Measurements from ENCODE around the gene ABCD1. TPM values are rescaled to one million over a fixed set of nuclear protein-coding genes. Genes with fewer than 3 reads are reported as not detected.

Gene ABCD1
- total RNA-seq, 5 donors from 2014 or later (not counting 1 experiment from before 2014, with no cell fraction given) = 6.9 to 10.7 (median 7.9) TPM

DNA sequence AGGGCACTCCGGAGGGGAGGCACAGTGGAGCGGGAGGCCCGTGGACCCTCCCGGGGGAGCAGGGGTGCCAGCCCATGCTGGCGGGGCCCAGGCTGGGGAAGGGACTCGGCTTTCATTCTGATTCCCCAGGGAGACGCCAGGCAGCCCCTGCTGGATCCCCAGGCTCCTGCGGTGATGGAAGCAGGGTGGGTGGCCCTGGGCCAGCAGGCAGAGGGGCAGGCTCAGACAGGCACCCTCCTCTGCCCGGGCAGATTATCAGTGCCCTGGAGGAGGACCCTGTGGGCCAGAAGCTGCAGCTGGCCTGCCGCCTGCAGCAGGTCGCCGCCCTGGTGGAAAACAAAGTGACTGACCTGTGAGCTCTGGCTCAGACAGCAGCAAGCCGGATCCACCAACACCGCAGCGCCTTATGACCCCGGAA lies 54.0 kb downstream of the ABCD1 start:
- Mint-ChIP-seq H3K4me3 (no peak overlapping the region), H3K27ac (no peak overlapping the region), H3K4me1 (peaks cover 3 to 7% (median 7%) of the 10 kb centered on the region in 3 donors), H3K36me3 (no peaks in the 10 kb centered on the region), H3K9me3 (no peaks in the 10 kb centered on the region), H3K27me3 (peaks cover 7 to 8% of the 10 kb centered on the region in 2 donors)
- ATAC-seq (replicated peaks in 1 of 4) = no peak
- CTCF ChIA-PET = no interaction called here
- H3K36me3 ChIP-seq (ENCODE audit: control insufficient read depth in 2 of 2, extremely low read depth in 1 of 2, insufficient read depth in 1 of 2, low read length in 1 of 2) = peaks cover 2 to 7% of the 10 kb centered on the region in 2 donors
- no peaks in the 10 kb centered on the region for H3K9me3 ChIP-seq
- DNase-seq = no peak
- no peak overlapping the region for H3K4me3 ChIP-seq (ENCODE audit: control insufficient read depth in 1 of 2, extremely low read depth in 1 of 2, low read length in 1 of 2)
- H3K27ac ChIP-seq (ENCODE audit: low read length) = no peak overlapping the region
- peaks cover 0 to 8% of the 10 kb centered on the region in 2 experiments for H3K4me1 ChIP-seq (ENCODE audit: control insufficient read depth in 1 of 2, extremely low read depth in 1 of 2, insufficient read depth in 2 of 2, low read length in 2 of 2)
- POLR2A ChIA-PET = no interaction called here
- peaks cover 0 to 33% of the 10 kb centered on the region in 2 experiments for H3K27me3 ChIP-seq (replicated peaks in 1 of 2; ENCODE audit: control insufficient read depth in 2 of 2, extremely low read depth in 1 of 2, insufficient read depth in 2 of 2, low read length in 1 of 2)
- WGBS (ENCODE audit: insufficient coverage) = 83% methylated on average over 9 of the region's 16 CpGs

DNA sequence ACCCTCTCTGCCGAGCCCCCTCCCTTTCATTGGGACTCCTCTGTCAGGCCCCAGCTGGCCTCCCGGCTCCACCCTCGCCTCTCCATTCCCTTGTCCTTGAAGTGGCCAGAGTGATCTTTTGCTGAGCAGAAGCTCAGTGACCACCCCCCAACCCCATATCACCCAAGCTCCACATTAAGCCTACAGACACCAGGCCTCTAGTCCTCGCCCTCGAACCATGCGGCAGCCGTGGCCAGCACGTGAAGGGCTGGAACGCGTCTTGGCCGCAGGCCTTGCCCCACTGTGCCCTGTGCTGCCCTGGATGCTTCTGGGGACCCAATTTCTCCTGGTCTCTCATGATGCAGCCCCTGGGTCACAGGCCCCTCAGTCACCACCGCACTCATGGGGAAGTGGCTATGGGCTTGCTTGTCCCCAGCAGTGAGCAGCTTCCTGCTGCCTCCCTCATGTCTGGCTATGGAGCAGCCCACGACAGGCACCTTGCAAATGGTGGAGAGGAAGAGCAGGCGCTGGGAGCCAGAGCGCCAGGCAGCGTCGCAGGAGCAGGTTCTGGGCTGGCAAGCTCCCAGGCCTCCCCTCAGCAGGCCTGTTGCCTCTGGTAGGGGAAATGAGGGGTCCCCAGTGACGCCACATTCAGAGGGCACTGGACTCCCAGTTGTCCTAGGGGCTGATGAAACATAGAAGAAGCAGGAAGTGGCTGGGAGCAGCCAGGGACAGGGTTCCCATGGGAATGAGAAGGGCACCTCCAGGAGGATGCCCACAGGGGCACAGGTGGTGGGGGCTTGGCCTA lies 55.4 kb downstream of the ABCD1 start:
- H3K9me3 Mint-ChIP-seq = no peaks in the 10 kb centered on the region
- ChIA-PET POLR2A (no interaction called here), CTCF (no interaction called here)
- Histone ChIP-seq H3K27me3 (replicated peaks in 1 of 2; ENCODE audit: control insufficient read depth in 2 of 2, extremely low read depth in 1 of 2, insufficient read depth in 2 of 2, low read length in 1 of 2) (peaks cover 0 to 33% of the 10 kb centered on the region in 2 experiments), H3K27ac (ENCODE audit: low read length) (no peak overlapping the region), H3K9me3 (no peaks in the 10 kb centered on the region), H3K4me1 (ENCODE audit: control insufficient read depth in 1 of 2, extremely low read depth in 1 of 2, insufficient read depth in 2 of 2, low read length in 2 of 2) (peaks cover 0 to 8% of the 10 kb centered on the region in 2 experiments), H3K36me3 (ENCODE audit: control insufficient read depth in 2 of 2, extremely low read depth in 1 of 2, insufficient read depth in 1 of 2, low read length in 1 of 2) (peaks cover 2 to 7% of the 10 kb centered on the region in 2 donors), H3K4me3 (ENCODE audit: control insufficient read depth in 1 of 2, extremely low read depth in 1 of 2, low read length in 1 of 2) (no peak overlapping the region)
- WGBS (ENCODE audit: insufficient coverage) = 72% methylated on average over 9 of the region's 18 CpGs
- DNase-seq = no peak
- H3K27ac Mint-ChIP-seq = no peak overlapping the region
- no peaks in the 10 kb centered on the region for H3K36me3 Mint-ChIP-seq
- ATAC-seq (replicated peaks in 1 of 4) = peak in 1 of 4 experiments; percentile 27
- H3K27me3 Mint-ChIP-seq = peaks cover 7 to 8% of the 10 kb centered on the region in 2 donors
- H3K4me1 Mint-ChIP-seq = peaks cover 3 to 7% (median 7%) of the 10 kb centered on the region in 3 donors
- peak overlapping the region in 1 of 3 donors; percentile 24 for H3K4me3 Mint-ChIP-seq

- peaks cover 7 to 8% of the 10 kb centered on the region in 2 donors for H3K27me3 Mint-ChIP-seq
- no peaks in the 10 kb centered on the region for H3K9me3 Mint-ChIP-seq
- H3K27ac Mint-ChIP-seq = no peak within 1 kb of the TSS
- no peak within 1 kb of the TSS for H3K4me3 ChIP-seq (ENCODE audit: control insufficient read depth in 1 of 2, extremely low read depth in 1 of 2, low read length in 1 of 2)
- POLR2A ChIA-PET = no interaction called here
- no peaks in the 10 kb centered on the region for H3K9me3 ChIP-seq
- peak within 1 kb of the TSS in 1 of 3 donors; percentile 24 for H3K4me3 Mint-ChIP-seq
- ATAC-seq (replicated peaks in 1 of 4) (no peak), DNase-seq (no peak)
- peaks cover 6 to 7% of the 10 kb centered on the region in 2 donors for H3K36me3 ChIP-seq (ENCODE audit: control insufficient read depth in 2 of 2, extremely low read depth in 1 of 2, insufficient read depth in 1 of 2, low read length in 1 of 2)
- WGBS (ENCODE audit: insufficient coverage) = 13% methylated on average over 13 of the region's 52 CpGs
- H3K27me3 ChIP-seq (replicated peaks in 1 of 2; ENCODE audit: control insufficient read depth in 2 of 2, extremely low read depth in 1 of 2, insufficient read depth in 2 of 2, low read length in 1 of 2) = peaks cover 0 to 33% of the 10 kb centered on the region in 2 experiments
- CTCF ChIA-PET = no interaction called here
- no peaks in the 10 kb centered on the region for H3K36me3 Mint-ChIP-seq
- H3K4me1 Mint-ChIP-seq = peaks cover 3 to 7% (median 7%) of the 10 kb centered on the region in 3 donors
- no peak within 1 kb of the TSS for H3K27ac ChIP-seq (ENCODE audit: low read length)
- peaks cover 0 to 8% of the 10 kb centered on the region in 2 experiments for H3K4me1 ChIP-seq (ENCODE audit: control insufficient read depth in 1 of 2, extremely low read depth in 1 of 2, insufficient read depth in 2 of 2, low read length in 2 of 2)
These were observed 56.2 kb downstream of the ABCD1 start, which contains the start of gene SRPK3 for GRCh38 chrX:153780678-153781427. SRPK3 (plus strand) TSS chrX:153781041; CDS start chrX:153781087, 46 bp downstream.

- no peak for DNase-seq
- Histone ChIP-seq H3K27me3 (replicated peaks in 1 of 2; ENCODE audit: control insufficient read depth in 2 of 2, extremely low read depth in 1 of 2, insufficient read depth in 2 of 2, low read length in 1 of 2) (peaks cover 0 to 33% of the 10 kb centered on the region in 2 experiments), H3K4me1 (ENCODE audit: control insufficient read depth in 1 of 2, extremely low read depth in 1 of 2, insufficient read depth in 2 of 2, low read length in 2 of 2) (peaks cover 0 to 8% of the 10 kb centered on the region in 2 experiments), H3K4me3 (ENCODE audit: control insufficient read depth in 1 of 2, extremely low read depth in 1 of 2, low read length in 1 of 2) (no peak overlapping the region), H3K36me3 (ENCODE audit: control insufficient read depth in 2 of 2, extremely low read depth in 1 of 2, insufficient read depth in 1 of 2, low read length in 1 of 2) (peaks cover 7 to 13% of the 10 kb centered on the region in 2 donors), H3K9me3 (no peaks in the 10 kb centered on the region), H3K27ac (ENCODE audit: low read length) (no peak overlapping the region)
- no peak for ATAC-seq (replicated peaks in 1 of 4)
- Mint-ChIP-seq H3K4me1 (peaks cover 3 to 7% (median 7%) of the 10 kb centered on the region in 3 donors), H3K9me3 (no peaks in the 10 kb centered on the region), H3K4me3 (no peak overlapping the region), H3K36me3 (peaks cover 5% of the 10 kb centered on the region), H3K27ac (no peak overlapping the region), H3K27me3 (peaks cover 7 to 8% of the 10 kb centered on the region in 2 donors)
- POLR2A ChIA-PET = no interaction called here
- CTCF ChIA-PET = no interaction called here
- WGBS (ENCODE audit: insufficient coverage) = 83% methylated on average over 8 of the region's 24 CpGs
These were observed 56.9 kb downstream of the ABCD1 start for GRCh38 chrX:153781428-153782047.

DNA sequence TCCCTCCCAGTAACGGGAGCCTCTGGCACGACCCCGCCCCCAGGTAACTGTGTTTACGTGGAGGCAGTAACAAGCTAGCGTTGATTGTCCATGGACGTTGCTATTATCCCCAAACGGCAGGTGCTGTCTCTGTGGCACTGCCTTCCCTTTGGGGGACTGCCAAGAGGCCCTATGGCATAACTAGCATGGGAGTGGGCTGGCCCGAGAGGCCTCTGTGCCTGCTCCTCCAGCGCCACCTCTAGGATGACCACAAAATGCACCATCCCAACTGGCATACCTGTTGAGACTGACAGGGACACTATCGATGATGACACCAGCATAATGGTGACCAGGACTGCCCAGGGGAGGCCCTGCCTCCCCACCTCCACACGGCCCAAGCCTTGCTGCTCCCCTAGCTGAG lies 57.7 kb downstream of the ABCD1 start:
- Histone ChIP-seq H3K27me3 (replicated peaks in 1 of 2; ENCODE audit: control insufficient read depth in 2 of 2, extremely low read depth in 1 of 2, insufficient read depth in 2 of 2, low read length in 1 of 2) (peaks cover 0 to 31% of the 10 kb centered on the region in 2 experiments), H3K36me3 (ENCODE audit: control insufficient read depth in 2 of 2, extremely low read depth in 1 of 2, insufficient read depth in 1 of 2, low read length in 1 of 2) (peaks cover 7 to 19% of the 10 kb centered on the region in 2 donors), H3K27ac (ENCODE audit: low read length) (no peak overlapping the region), H3K4me3 (ENCODE audit: control insufficient read depth in 1 of 2, extremely low read depth in 1 of 2, low read length in 1 of 2) (no peak overlapping the region), H3K4me1 (ENCODE audit: control insufficient read depth in 1 of 2, extremely low read depth in 1 of 2, insufficient read depth in 2 of 2, low read length in 2 of 2) (peaks cover 0 to 8% of the 10 kb centered on the region in 2 experiments), H3K9me3 (no peaks in the 10 kb centered on the region)
- Mint-ChIP-seq H3K9me3 (no peaks in the 10 kb centered on the region), H3K4me3 (no peak overlapping the region), H3K27ac (no peak overlapping the region), H3K27me3 (peaks cover 7 to 8% of the 10 kb centered on the region in 2 donors), H3K36me3 (peaks cover 5% of the 10 kb centered on the region), H3K4me1 (peaks cover 3 to 7% (median 7%) of the 10 kb centered on the region in 3 donors)
- ChIA-PET POLR2A (no interaction called here), CTCF (no interaction called here)
- WGBS (ENCODE audit: insufficient coverage) = 82% methylated on average over 7 of the region's 11 CpGs
- ATAC-seq (replicated peaks in 1 of 4) (no peak), DNase-seq (no peak)

- H3K36me3 Mint-ChIP-seq = peaks cover 5% of the 10 kb centered on the region
- H3K27ac Mint-ChIP-seq = no peak overlapping the region
- POLR2A ChIA-PET = no interaction called here
- Histone ChIP-seq H3K36me3 (ENCODE audit: control insufficient read depth in 2 of 2, extremely low read depth in 1 of 2, insufficient read depth in 1 of 2, low read length in 1 of 2) (peaks cover 7 to 19% of the 10 kb centered on the region in 2 donors), H3K4me3 (ENCODE audit: control insufficient read depth in 1 of 2, extremely low read depth in 1 of 2, low read length in 1 of 2) (no peak overlapping the region), H3K27me3 (replicated peaks in 1 of 2; ENCODE audit: control insufficient read depth in 2 of 2, extremely low read depth in 1 of 2, insufficient read depth in 2 of 2, low read length in 1 of 2) (peaks cover 0 to 26% of the 10 kb centered on the region in 2 experiments), H3K9me3 (no peaks in the 10 kb centered on the region), H3K4me1 (ENCODE audit: control insufficient read depth in 1 of 2, extremely low read depth in 1 of 2, insufficient read depth in 2 of 2, low read length in 2 of 2) (peaks cover 0 to 8% of the 10 kb centered on the region in 2 experiments), H3K27ac (ENCODE audit: low read length) (no peak overlapping the region)
- DNase-seq = no peak
- CTCF ChIA-PET = no interaction called here
- no peaks in the 10 kb centered on the region for H3K9me3 Mint-ChIP-seq
- no peak for ATAC-seq (replicated peaks in 1 of 4)
- no peak overlapping the region for H3K4me3 Mint-ChIP-seq
- peaks cover 7 to 8% of the 10 kb centered on the region in 2 donors for H3K27me3 Mint-ChIP-seq
- WGBS (ENCODE audit: insufficient coverage) = 100% methylated on average over 1 of the region's 14 CpGs
- H3K4me1 Mint-ChIP-seq = peaks cover 3 to 7% (median 7%) of the 10 kb centered on the region in 3 donors
These were observed 58.2 kb downstream of the ABCD1 start for GRCh38 chrX:153782871-153783270.
